Measurements from ENCODE around the gene FAM227A. TPM values are rescaled to one million over a fixed set of nuclear protein-coding genes. Genes with fewer than 3 reads are reported as not detected.

The FAM227A gene
- total and polyA plus RNA-seq, 12 donors = 0.43 to 7.3 (median 0.90) TPM

DNA sequence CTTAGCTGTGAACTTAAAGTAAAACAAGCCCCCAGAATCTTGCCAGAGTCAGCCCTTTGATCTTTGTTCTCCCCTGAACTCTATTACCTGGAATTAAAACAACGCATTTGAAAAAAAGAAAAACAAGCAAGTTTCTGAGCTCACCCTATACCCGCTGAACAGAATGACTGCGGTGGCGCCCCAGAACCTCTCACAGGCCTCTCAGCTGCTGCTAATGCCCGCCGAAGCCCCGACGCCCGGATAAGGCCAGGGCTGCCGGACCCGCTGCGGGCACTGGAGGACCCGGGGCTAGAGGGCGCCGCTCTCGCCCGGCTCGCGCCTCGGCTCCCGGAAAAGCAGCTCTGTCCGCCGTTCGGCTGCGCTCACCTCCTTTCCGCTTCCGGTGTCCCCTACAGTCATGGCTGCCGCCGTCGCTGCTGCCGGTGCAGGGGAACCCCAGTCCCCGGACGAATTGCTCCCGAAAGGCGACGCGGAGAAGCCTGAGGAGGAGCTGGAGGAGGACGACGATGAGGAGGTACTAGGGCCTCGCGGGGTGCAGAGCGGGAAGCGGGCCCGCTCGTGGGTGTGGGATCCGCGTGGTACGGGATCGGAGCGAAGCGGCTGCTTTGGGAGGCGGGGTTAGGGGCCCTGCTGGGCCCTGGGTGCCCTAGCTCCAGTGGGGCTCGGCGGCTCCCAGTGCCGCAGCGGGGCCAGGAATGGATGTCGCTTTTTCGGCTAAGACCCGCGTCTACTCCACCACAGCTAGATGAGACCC lies 25.6 kb upstream of the FAM227A start, which contains the start of gene TOMM22:
TSS of gene TOMM22 (plus strand) at position 376 of the 754 bp plus-strand sequence. CDS start at position 398, 22 bp downstream.
- no peaks in the 10 kb centered on the region for H3K27me3 ChIP-seq
- peak; percentile 85 to 91 (median 88) for DNase-seq
- peaks cover 5% of the 10 kb centered on the region in 2 donors for H3K4me1 ChIP-seq (replicated peaks in 1 of 2)
- peaks cover 0 to 31% of the 10 kb centered on the region in 2 donors for H3K36me3 ChIP-seq (replicated peaks in 1 of 2)
- 0 to 1% (median 1%) methylated on average over 6 to 60 of the region's 60 CpGs for WGBS, 4 donors
- H3K27ac ChIP-seq = peak within 1 kb of the TSS in 4 of 5 donors; percentile 43 to 76 (median 72)
- H3K4me3 ChIP-seq = peak within 1 kb of the TSS; percentile 69 to 100 (median 86)
- intact Hi-C loops (cut with DNase I) = no loop called here
- H3K9me3 ChIP-seq (replicated peaks in 1 of 3) = no peaks in the 10 kb centered on the region
- TF ChIP-seq POLR2A (IDR thresholded peaks at IDR 0.05) (peak in 1 of 2 donors; percentile 51), CTCF (IDR thresholded peaks at IDR 0.05) (peak in 4 of 6 experiments; percentile 11 to 51 (median 27))

DNA sequence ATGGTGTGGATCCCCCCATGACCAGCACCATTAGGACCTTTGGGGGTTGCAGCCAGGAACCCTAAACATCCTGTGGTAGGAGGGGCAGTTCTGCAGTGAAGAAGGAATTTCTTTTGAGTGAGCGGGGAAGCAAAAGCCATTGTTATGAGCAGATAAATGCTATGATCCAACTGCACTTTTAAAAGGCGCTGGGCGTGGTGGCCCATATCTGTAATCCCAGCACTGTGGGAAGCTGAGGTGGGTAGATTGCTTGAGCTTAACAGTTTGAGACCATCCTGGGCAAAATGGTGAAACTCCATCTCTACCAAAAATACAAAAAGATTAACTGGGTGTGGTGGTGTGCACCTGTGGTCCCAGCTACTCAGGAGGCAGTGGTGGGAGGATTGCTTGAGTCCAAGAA lies 19.6 kb upstream of the FAM227A start:
- intact Hi-C loops (cut with DNase I) = no loop called here
- 88 to 99% (median 97%) methylated on average over 3 of the region's 3 CpGs for WGBS, 4 donors

DNA sequence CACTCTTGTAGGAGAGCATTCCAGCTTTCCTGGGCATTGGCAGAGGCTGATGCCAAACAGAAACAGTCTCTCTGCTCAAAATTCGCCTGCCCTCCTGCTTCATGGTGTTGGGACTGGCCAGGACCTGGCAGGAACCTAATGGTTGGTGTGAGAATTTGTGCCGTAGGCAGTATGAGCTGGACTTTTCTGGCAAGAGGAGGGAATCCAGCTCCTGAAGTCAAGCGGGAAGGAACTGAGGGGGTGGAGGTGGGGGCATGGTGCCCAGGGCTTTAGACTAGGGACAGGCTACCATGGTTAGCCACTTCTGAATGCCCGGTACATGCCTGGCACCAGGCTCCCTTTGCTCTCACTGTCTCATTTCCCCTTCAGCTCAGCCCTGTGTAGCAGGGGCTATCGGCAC lies 18.7 kb upstream of the FAM227A start:
- no peak overlapping the region for H3K27ac ChIP-seq
- H3K4me1 ChIP-seq (replicated peaks in 1 of 2) = no peaks in the 10 kb centered on the region
- DNase-seq = no peak
- TF ChIP-seq POLR2A (IDR thresholded peaks at IDR 0.05) (no peak), CTCF (IDR thresholded peaks at IDR 0.05) (no peak)
- no peaks in the 10 kb centered on the region for H3K9me3 ChIP-seq (replicated peaks in 1 of 3)
- no peak overlapping the region for H3K4me3 ChIP-seq
- intact Hi-C loops (cut with DNase I) = no loop called here
- no peaks in the 10 kb centered on the region for H3K27me3 ChIP-seq
- H3K36me3 ChIP-seq (replicated peaks in 1 of 2) = peaks cover 0 to 29% of the 10 kb centered on the region in 2 donors
- 73 to 90% (median 79%) methylated on average over 3 to 5 of the region's 5 CpGs for WGBS, 4 donors

More for the DNA sequence above, 19.6 kb upstream of the FAM227A start:
- Histone ChIP-seq H3K27me3 (no peaks in the 10 kb centered on the region), H3K36me3 (replicated peaks in 1 of 2) (peaks cover 0 to 24% of the 10 kb centered on the region in 2 donors), H3K9me3 (replicated peaks in 1 of 3) (no peaks in the 10 kb centered on the region), H3K4me1 (replicated peaks in 1 of 2) (no peaks in the 10 kb centered on the region), H3K27ac (no peak overlapping the region), H3K4me3 (no peak overlapping the region)
- DNase-seq = no peak
- no peak for TF ChIP-seq CTCF (IDR thresholded peaks at IDR 0.05)
- no peak for TF ChIP-seq POLR2A (IDR thresholded peaks at IDR 0.05)

GRCh38 chr22:38657045-38657909 lies 1.1 kb upstream of the FAM227A start:
- TF ChIP-seq POLR2A (IDR thresholded peaks at IDR 0.05) = no peak
- TF ChIP-seq CTCF (IDR thresholded peaks at IDR 0.05) = no peak
- Histone ChIP-seq H3K4me1 (replicated peaks in 1 of 2) (peaks cover 0 to 16% of the 10 kb centered on the region in 2 donors), H3K4me3 (peak overlapping the region; percentile 71 to 94 (median 77)), H3K27ac (peak overlapping the region; percentile 50 to 93 (median 91)), H3K36me3 (replicated peaks in 1 of 2) (no peaks in the 10 kb centered on the region), H3K9me3 (replicated peaks in 1 of 3) (no peaks in the 10 kb centered on the region), H3K27me3 (no peaks in the 10 kb centered on the region)
- WGBS, 4 donors = 6 to 11% (median 8%) methylated on average over 12 to 16 of the region's 16 CpGs
- DNase-seq = peak in 4 of 7 donors; percentile 19 to 49 (median 28)
- intact Hi-C loops (cut with DNase I) = loop anchor here in 1 of 2 donors (10.0 kb wide), 1 partner anchor 142 kb away; no protein-coding TSS in a partner anchor
